ENCODE data around the gene LRRC2. TPM values are rescaled to one million over a fixed set of nuclear protein-coding genes. Genes with fewer than 3 reads are reported as not detected.

LRRC2 gene
- total and polyA plus RNA-seq, 2 donors (not counting 3 experiments of a cell fraction or from before 2014, with no cell fraction given), result 0.14 to 0.73 TPM

DNA sequence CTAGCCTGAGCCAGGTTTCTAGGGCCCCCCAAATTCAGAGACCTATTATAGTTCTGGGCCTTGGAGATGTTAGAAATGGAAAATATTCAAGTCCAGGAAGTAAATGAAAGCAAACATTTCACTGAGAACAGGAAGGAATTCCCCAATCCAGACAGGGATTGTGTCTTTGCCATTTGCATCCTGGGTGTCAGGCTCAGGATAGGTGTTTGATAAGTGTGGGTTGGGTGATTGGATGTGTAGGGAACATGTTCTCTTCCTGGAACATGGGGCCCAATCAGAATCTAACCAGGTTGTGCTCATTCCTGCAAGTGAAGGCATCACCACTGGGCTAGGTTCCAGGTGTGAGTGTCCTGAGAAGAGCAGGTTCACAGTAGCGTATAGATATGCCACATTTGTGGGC is 14.6 kb upstream of the LRRC2 start:
- Histone ChIP-seq H4K20me1 (replicated peaks; ENCODE audit: control insufficient read depth, extremely low read depth, insufficient read depth, low read length) (no peaks in the 10 kb centered on the region), H2AFZ (ENCODE audit: low read depth, low read length) (no peak overlapping the region), H3K36me3 (ENCODE audit: control insufficient read depth in 2 of 2, extremely low read depth in 1 of 2, insufficient read depth in 2 of 2, low read length in 2 of 2) (no peaks in the 10 kb centered on the region), H3K4me3 (replicated peaks in 1 of 3; ENCODE audit: insufficient read depth in 1 of 3, low read depth in 1 of 3, low read length in 3 of 3) (no peak overlapping the region), H3K4me2 (ENCODE audit: insufficient read depth, low read length) (no peak overlapping the region), H3K9me1 (replicated peaks; ENCODE audit: control insufficient read depth, extremely low read depth, insufficient read depth, low read length) (no peaks in the 10 kb centered on the region), H3K4me1 (ENCODE audit: control insufficient read depth, extremely low read depth, insufficient read depth, low read length) (no peaks in the 10 kb centered on the region), H3K27me3 (ENCODE audit: control insufficient read depth in 2 of 2, insufficient read depth in 2 of 2, low read length in 2 of 2) (no peaks in the 10 kb centered on the region), H3K27ac (ENCODE audit: insufficient read depth, low read depth, low read length) (no peak overlapping the region), H3K79me2 (ENCODE audit: control insufficient read depth, insufficient read depth, low read length) (no peaks in the 10 kb centered on the region), H3K9me3 (replicated peaks; ENCODE audit: control insufficient read depth, insufficient read depth, low read length) (no peaks in the 10 kb centered on the region), H3K9ac (replicated peaks; ENCODE audit: extremely low read depth, insufficient read depth, low read length) (no peak overlapping the region)
- no TSS peak for BruUV-seq (replicated peaks)
- no peak for DNase-seq (ENCODE audit: low read depth, low spot score)
- intact Hi-C loops (cut with micrococcal nuclease), result no loop called here
- no peak for FAIRE-seq
- TF ChIP-seq GATA2 (IDR thresholded peaks at IDR 0.05; ENCODE audit: insufficient read depth, insufficient read length, low read depth, low read length), result no peak
- TF ChIP-seq POLR2A (IDR thresholded peaks at IDR 0.05; ENCODE audit: low read depth, low read length), result no peak
- no peak for TF ChIP-seq FOS (IDR thresholded peaks at IDR 0.05; ENCODE audit: borderline replicate concordance, insufficient read depth, low read length)
- no peak for TF ChIP-seq CTCF (IDR thresholded peaks at IDR 0.05; ENCODE audit: extremely low read depth in 1 of 2, insufficient read depth in 1 of 2, low read depth in 1 of 2, low read length in 2 of 2)
- TF ChIP-seq MAX (IDR thresholded peaks at IDR 0.05; ENCODE audit: insufficient read depth, insufficient read length), result no peak
- TF ChIP-seq MYC (IDR thresholded peaks at IDR 0.05; ENCODE audit: low read depth, low read length), result no peak
- TF ChIP-seq POLR2AphosphoS5 (IDR thresholded peaks at IDR 0.05; ENCODE audit: insufficient read depth, low read depth, low read length), result no peak
- no peak for TF ChIP-seq EZH2 (IDR thresholded peaks at IDR 0.05; ENCODE audit: borderline replicate concordance, low read depth, low read length, severe bottlenecking)
- no peak for TF ChIP-seq JUN (IDR thresholded peaks at IDR 0.05; ENCODE audit: borderline replicate concordance, insufficient read depth, insufficient read length, low read depth)
- ChIA-PET POLR2A (no interaction called here), CTCF (no interaction called here)
- dilution Hi-C loops (cut with MboI; ENCODE audit: extremely low pct_ligation_motif_present, low sequenced_read_pairs), result no loop called here
